Neutrophil (primary cell): ENCODE measurements around the gene NAT9.

Experiments used
- H3K27ac ChIP-seq: fragments of 200-600 bp; sonication (generic); 2 replicates; pipeline ENCODE4 v1.5.1; 2016; ENCODE audit warnings: mild to moderate bottlenecking, moderate library complexity
- H3K27me3 ChIP-seq: fragments of 200-600 bp; sonication (generic); 2 replicates; pipeline ENCODE4 v1.6.0; 2016; ENCODE audit warnings: mild to moderate bottlenecking
- H3K36me3 ChIP-seq: fragments of 200-600 bp; sonication (generic); 2 replicates; pipeline ENCODE4 v1.5.1; 2017
- H3K4me1 ChIP-seq, 2 experiments: fragments of 200-600 bp in 1 of 2; sonication (generic) in 1 of 2; 1 replicate in 1 of 2; 2 replicates in 1 of 2; pipeline versions ENCODE4 v1.5.1 to v1.6.1; 2013 to 2016; ENCODE audit warnings: low read depth in 1 of 2, low read length in 1 of 2, mild to moderate bottlenecking in 1 of 2, moderate library complexity in 1 of 2; ENCODE audit not compliant: control insufficient read depth in 1 of 2, insufficient read depth in 1 of 2
- H3K4me3 ChIP-seq, 2 experiments: fragments of 200-600 bp in 1 of 2; sonication (generic) in 1 of 2; 1 replicate in 1 of 2; 2 replicates in 1 of 2; pipeline ENCODE4 v1.5.1; 2013 to 2016; ENCODE audit warnings: low read depth in 1 of 2, low read length in 1 of 2, mild to moderate bottlenecking in 1 of 2, moderate library complexity in 1 of 2
- H3K9me3 ChIP-seq: fragments of 200-600 bp; sonication (generic); 2 replicates; pipeline ENCODE4 v1.5.1; 2016
- TF ChIP-seq, protein P1 (sequence below): fragments of 200-600 bp; sonication (generic); IDR thresholded peaks from 2 replicates; pipeline ENCODE4 v1.5.1; 2016; ENCODE audit warnings: antibody characterized with exemption

NAT9 gene

GRCh38 chr17:74722782-74723181 is 53.4 kb downstream of the NAT9 start:
- Histone ChIP-seq H3K9me3 (no peaks in the 10 kb centered on the region), H3K27ac (no peak overlapping the region), H3K4me1 (no peaks in the 10 kb centered on the region), H3K4me3 (no peak overlapping the region), H3K27me3 (peaks cover 3% of the 10 kb centered on the region), H3K36me3 (no peaks in the 10 kb centered on the region)
- TF ChIP-seq, protein P1, sequence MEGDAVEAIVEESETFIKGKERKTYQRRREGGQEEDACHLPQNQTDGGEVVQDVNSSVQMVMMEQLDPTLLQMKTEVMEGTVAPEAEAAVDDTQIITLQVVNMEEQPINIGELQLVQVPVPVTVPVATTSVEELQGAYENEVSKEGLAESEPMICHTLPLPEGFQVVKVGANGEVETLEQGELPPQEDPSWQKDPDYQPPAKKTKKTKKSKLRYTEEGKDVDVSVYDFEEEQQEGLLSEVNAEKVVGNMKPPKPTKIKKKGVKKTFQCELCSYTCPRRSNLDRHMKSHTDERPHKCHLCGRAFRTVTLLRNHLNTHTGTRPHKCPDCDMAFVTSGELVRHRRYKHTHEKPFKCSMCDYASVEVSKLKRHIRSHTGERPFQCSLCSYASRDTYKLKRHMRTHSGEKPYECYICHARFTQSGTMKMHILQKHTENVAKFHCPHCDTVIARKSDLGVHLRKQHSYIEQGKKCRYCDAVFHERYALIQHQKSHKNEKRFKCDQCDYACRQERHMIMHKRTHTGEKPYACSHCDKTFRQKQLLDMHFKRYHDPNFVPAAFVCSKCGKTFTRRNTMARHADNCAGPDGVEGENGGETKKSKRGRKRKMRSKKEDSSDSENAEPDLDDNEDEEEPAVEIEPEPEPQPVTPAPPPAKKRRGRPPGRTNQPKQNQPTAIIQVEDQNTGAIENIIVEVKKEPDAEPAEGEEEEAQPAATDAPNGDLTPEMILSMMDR: no peak
